HEK293 (cell line): ENCODE results near the gene GTF2F2.

ENCODE experiments used
- CTCF ChIP-seq: fragments of 450-650 bp; formaldehyde crosslinking; IDR thresholded peaks from 2 replicates; pipeline ENCODE4 v1.5.1; 2016; ENCODE audit warnings: missing biosample characterization, missing genetic modification characterization
- ZNF324 ChIP-seq: fragments of 450-650 bp; formaldehyde crosslinking; IDR thresholded peaks from 2 replicates; pipeline ENCODE4 v1.5.1; 2016; ENCODE audit warnings: missing biosample characterization, missing genetic modification characterization
- ZNF362 ChIP-seq: fragments of 450-650 bp; formaldehyde crosslinking; IDR thresholded peaks from 2 replicates; pipeline ENCODE4 v1.5.1; 2016; ENCODE audit warnings: missing biosample characterization, missing genetic modification characterization
- ZSCAN30 ChIP-seq: fragments of 450-650 bp; IDR thresholded peaks from 2 replicates; pipeline ENCODE4 v1.5.1; 2018; ENCODE audit warnings: missing biosample characterization, mild to moderate bottlenecking, missing genetic modification characterization, moderate library complexity

GRCh38 chr13:45325806-45326205, 205.5 kb downstream of the GTF2F2 start:
- TF ChIP-seq ZNF324 = no peak
- TF ChIP-seq ZNF362 (tag by site-specific recombination) = no peak
- no peak for TF ChIP-seq CTCF (tag by site-specific recombination)
- no peak for TF ChIP-seq ZSCAN30 (tag by site-specific recombination)
